GM18951 (cell line): Measurements from ENCODE around the gene KIFBP.
"Not testable (repeated sequence)": the region's sequence is repeated elsewhere in the genome, so short reads cannot be mapped to it uniquely, and the experiment has no call there.

Experiments
- POLR2A ChIP-seq: IDR thresholded peaks from 4 replicates; pipeline ENCODE4 v1.6.1; 2011; ENCODE audit warnings: mild to moderate bottlenecking; ENCODE audit not compliant: insufficient read length, insufficient read depth; ENCODE audit errors: extremely low read depth
- in situ Hi-C: fragments of 300-500 bp; cut with MboI; formaldehyde crosslinking; loops from one replicate; pipeline ENCODE4 v1.12.0; 2022; ENCODE audit warnings: low sequenced_read_pairs, mixed read lengths, inconsistent platforms; ENCODE audit not compliant: unreplicated experiment

KIFBP gene, protein sequence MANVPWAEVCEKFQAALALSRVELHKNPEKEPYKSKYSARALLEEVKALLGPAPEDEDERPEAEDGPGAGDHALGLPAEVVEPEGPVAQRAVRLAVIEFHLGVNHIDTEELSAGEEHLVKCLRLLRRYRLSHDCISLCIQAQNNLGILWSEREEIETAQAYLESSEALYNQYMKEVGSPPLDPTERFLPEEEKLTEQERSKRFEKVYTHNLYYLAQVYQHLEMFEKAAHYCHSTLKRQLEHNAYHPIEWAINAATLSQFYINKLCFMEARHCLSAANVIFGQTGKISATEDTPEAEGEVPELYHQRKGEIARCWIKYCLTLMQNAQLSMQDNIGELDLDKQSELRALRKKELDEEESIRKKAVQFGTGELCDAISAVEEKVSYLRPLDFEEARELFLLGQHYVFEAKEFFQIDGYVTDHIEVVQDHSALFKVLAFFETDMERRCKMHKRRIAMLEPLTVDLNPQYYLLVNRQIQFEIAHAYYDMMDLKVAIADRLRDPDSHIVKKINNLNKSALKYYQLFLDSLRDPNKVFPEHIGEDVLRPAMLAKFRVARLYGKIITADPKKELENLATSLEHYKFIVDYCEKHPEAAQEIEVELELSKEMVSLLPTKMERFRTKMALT

DNA sequence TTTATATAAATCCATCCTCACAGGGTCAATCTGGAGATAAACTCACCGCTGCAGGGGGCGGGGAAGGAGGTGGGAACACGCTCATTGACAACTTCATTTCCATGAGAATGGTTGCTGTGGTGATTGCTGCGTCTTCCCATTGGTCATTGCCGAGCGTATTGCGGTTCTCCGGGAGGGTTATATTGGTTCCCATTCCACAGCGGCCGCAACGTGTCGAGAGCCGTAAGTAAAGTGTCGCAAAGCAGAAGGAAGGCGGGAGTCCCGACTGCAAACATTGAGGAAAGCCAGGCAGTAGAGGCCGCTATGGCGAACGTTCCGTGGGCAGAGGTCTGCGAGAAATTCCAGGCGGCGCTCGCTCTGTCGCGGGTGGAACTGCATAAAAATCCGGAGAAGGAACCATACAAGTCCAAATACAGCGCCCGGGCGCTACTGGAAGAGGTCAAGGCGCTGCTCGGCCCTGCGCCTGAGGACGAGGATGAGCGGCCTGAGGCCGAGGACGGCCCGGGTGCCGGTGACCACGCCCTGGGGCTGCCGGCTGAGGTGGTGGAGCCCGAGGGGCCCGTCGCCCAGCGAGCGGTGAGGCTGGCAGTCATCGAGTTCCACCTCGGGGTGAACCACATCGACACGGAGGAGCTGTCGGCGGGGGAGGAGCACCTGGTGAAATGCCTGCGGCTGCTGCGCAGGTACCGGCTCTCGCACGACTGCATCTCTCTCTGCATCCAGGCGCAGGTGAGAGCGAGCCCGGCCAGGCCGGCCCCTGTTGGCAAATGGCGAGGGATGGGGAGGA is at the start of gene KIFBP:
Gene KIFBP (plus strand): TSS at position 274 of the 787 bp plus-strand sequence. CDS start 30 bp downstream, at position 304.
- in situ Hi-C loops, result loop anchor here (25.0 kb wide), 1 partner anchor 399 kb away; no protein-coding TSS in a partner anchor
- peak; percentile 76 for TF ChIP-seq POLR2A

DNA sequence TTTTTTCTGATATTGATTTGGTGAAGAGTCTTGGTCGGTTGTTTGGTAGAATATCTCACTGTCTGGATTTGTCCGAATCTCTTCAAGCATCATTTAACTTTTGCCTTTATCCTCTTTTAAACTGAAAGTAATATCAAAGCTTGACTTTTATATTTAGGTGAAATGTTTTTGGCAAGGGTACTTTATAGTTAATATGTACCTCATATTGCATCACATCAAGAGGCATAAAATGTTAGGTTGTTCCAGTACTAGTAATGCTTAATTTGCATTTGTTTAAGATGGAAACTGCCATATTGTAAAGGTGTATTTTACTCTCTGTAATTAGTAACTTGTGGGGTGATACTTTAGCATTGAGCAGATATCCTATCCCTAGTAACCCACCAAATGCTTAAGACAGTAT is 49.7 kb upstream of the KIFBP start:
- in situ Hi-C loops, result no loop called here
- no peak for TF ChIP-seq POLR2A

DNA sequence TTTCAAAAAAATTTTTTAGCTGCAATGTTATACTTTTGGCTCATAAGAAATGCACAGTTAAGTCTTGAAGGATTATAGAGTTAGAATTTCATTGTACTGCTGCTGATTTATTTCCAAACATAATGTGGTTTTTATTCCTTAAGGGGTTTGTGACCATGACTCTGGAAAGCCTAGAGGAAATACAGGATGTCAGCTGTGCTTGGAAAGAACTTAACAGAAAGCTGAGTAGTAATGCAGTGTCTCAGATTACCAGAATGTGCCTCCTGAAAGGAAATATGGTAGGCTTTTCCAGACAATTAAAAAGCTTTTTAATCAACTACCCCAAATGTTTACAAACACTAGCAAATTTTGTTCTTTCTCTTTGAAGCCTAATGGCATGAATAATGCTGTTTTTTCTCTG is 47.7 kb upstream of the KIFBP start:
- in situ Hi-C loops, result not testable (repeated sequence)

DNA sequence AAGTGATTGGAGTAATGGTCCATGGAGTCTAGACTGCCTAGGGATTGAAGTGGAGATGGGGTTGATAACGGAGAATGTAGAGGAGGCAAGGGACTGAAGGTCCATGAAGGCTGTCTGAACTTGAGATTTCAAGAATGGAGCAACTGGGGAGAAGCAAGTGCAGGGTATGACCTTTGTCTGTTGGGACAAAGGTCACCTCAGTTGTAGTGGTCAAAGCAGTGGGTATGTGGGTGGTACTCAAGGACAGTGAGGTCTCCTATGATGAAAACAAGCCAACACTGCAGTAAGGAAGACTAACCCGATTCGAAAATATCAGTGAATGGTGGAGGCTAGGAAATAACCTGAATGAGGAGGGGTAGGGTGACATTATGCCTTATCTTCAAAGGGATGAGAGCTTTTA is 38.0 kb upstream of the KIFBP start:
- TF ChIP-seq POLR2A, result no peak
- in situ Hi-C loops, result no loop called here

DNA sequence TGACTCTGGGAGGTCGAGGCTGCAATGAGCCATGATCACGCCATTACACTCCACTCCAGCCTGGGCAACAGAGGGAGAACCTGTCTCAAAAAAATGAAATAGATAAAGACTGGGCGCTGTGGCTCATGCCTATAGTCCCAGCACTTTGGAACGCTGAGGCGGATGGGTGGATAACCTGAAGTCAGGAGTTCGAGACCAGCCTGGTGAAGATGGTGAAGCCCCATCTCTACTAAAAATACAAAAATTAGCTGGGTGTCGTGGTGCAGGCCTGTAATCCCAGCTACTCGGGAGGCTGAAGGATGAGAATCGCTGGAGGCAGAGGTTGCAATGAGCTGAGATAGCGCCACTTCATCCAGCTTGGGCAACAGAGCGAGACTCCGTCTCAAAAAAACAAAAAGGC is 33.7 kb upstream of the KIFBP start:
- no peak for TF ChIP-seq POLR2A
- in situ Hi-C loops, result no loop called here

DNA sequence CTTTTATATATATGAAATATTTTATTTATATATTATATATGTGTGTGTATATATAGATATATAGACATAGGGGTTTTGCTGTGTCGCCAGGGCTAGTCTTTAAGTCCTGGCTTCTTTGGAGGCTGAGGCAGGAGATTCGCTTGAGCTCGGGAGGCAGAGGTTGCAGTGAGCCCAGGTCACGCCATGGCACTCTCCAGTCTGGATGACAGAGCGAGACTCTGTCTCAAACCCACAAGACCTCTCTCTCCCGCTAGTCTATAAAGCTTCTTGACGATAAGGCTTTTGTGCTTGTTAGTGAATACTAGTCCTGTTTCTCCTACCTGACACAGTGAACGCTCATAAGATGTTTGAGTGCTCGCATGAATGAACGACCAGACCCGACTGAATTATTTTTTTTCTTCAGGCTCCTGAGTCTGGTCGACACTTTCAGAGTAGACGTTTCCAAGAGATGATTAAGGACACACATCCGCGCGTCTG is 33.2 kb upstream of the KIFBP start:
- in situ Hi-C loops, result no loop called here
- TF ChIP-seq POLR2A, result no peak

DNA sequence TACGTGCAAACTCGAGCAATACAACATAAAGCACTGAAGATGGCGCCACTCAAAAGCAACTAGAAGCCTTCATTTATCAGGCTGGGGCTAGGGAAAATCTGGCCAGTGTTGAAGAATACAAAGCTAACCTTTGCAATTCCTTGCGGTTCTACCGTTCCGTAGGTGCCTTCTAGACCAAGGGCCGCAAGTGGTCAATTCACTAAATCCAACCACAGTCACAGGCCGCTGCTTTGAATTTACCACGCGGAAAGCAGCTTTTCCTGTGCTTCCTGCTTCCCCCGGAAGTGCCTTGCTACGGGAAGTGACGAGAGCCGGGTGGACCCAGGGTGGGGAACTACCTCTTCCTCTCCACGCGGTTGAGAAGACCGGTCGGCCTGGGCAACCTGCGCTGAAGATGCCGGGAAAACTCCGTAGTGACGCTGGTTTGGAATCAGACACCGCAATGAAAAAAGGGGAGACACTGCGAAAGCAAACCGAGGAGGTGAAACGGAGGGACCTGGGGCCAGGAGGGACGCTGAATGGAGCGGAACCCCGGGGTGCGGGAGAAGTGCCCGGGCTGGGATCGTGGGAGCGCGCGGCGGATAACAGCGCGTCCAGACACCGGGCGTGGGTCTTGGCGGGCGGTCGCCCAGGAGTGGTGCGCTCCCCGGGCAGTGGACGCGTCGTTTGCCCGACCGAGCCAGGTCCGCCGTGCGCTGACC is 32.6 kb upstream of the KIFBP start, which contains the start of gene DDX21:
Gene DDX21 (plus strand): TSS at position 339 of the 701 bp plus-strand sequence. CDS start 56 bp downstream, at position 395.
- TF ChIP-seq POLR2A, result peak; percentile 82
- in situ Hi-C loops, result no loop called here

DNA sequence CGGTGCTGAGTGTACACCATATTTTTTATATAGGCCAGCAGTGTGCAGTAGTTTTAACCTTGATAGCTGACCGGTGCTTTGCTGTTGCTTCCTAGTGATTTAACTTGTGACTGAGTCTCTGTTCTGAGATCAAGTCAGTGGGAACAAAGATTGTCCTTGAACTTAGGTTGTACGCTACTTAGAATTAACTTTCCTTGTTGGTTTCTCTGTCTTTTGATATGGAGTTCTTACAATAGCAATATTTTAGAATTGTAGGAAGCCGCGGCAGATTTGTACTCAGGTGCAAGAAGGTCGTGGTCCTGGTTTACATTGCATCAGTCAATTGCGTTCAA is 31.4 kb upstream of the KIFBP start:
- no peak for TF ChIP-seq POLR2A
- in situ Hi-C loops, result no loop called here

DNA sequence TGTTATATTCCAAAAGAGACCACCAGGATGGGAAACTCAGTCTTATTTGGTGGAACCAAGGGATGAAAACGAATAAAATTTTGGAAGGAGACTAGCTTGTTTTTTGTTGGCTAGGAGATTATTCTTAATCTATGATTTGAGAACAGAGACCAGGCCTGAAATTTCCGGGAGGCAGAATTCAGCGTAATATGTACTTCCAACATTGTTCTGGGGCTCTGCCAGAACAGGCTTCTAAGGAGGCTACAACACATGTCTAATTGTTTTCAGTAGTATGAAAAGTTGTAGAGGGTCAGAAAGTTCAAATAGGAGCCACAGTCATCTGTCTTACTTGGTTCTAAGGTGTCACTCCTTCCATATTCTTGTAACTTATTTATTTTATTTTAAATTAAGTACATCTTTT is 30.9 kb upstream of the KIFBP start:
- in situ Hi-C loops, result no loop called here
- no peak for TF ChIP-seq POLR2A

DNA sequence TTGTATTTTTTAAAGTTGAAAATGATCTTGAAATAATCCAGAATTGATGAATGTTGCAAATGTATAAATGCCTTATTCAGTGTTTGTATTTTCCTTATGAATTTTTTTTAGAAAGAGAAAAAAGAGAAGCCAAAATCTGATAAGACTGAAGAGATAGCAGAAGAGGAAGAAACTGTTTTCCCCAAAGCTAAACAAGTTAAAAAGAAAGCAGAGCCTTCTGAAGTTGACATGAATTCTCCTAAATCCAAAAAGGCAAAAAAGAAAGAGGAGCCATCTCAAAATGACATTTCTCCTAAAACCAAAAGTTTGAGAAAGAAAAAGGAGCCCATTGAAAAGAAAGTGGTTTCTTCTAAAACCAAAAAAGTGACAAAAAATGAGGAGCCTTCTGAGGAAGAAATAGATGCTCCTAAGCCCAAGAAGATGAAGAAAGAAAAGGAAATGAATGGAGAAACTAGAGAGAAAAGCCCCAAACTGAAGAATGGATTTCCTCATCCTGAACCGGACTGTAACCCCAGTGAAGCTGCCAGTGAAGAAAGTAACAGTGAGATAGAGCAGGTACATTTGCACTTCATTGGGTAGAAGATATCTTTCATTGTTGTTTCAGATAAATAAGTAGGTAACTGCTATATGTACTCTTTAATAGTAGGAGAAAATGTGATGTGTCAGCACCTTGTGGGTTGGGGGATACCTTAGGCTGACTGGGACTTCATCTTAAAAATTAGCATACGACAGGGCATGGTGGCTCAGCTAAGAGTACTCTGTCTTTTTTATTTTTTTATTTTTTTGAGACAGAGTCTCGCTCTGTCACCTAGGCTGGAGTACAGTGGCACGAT is 28.7 kb upstream of the KIFBP start:
- in situ Hi-C loops, result no loop called here
- no peak for TF ChIP-seq POLR2A

DNA sequence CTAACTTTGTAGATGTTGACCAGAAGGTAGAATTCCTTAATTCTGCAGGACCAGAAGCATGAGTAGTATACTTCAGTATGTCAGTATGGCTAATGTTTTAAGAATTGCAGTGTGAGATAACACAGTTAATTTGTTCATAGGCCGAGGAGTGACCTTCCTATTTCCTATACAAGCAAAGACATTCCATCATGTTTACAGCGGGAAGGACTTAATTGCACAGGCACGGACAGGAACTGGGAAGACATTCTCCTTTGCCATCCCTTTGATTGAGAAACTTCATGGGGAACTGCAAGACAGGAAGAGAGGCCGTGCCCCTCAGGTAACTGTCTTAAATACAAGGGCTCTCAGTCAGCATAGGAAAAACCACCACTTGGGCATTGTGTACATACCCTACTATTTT is 25.5 kb upstream of the KIFBP start:
- TF ChIP-seq POLR2A, result no peak
- in situ Hi-C loops, result no loop called here

DNA sequence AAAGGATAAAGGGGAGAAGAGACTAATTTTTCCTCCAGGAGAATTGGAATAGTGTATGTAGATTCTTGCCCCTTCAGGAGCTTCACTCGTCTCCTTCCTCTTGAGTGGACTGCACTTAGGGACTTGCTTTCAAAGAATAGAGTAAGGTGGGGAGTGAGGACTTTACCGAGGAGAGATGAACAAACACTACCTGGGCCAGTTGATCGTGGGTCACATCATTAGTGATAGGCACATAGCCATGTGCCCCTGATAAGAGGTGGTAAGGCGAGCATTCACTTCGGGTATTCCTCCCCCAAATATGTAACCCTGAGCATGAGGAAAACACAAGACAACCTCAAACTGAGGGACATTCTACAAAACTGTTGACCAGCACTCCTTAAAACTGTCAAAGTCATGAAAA is 14.6 kb upstream of the KIFBP start:
- TF ChIP-seq POLR2A, result no peak
- in situ Hi-C loops, result no loop called here

DNA sequence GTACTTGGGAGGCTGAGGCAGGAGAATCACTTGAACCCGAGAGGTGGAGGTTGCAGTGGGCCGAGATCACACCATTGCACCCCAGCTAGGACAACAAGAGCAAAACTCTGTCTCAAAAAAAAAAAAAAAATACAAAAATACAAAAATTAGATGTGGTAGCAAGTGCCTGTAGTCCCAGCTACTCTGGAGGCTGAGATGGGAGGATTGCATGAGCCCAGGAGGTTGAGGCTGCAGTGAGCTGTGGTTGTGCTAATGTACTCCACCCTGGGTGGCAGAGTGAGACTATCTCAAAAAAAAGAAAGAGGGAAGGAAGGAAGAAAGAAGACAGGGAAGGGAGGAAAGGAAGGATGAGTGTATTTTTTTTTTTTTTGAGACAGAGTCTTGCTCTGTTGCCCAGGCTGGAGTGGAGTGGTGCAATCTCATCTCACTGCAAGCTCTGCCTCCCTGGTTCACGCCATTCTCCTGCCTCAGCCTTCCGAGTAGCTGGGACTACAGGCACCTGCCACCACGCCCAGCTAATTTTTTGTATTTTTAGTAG is 12.6 kb upstream of the KIFBP start:
- in situ Hi-C loops, result loop anchor here (25.0 kb wide), 1 partner anchor 411 kb away; no protein-coding TSS in a partner anchor

DNA sequence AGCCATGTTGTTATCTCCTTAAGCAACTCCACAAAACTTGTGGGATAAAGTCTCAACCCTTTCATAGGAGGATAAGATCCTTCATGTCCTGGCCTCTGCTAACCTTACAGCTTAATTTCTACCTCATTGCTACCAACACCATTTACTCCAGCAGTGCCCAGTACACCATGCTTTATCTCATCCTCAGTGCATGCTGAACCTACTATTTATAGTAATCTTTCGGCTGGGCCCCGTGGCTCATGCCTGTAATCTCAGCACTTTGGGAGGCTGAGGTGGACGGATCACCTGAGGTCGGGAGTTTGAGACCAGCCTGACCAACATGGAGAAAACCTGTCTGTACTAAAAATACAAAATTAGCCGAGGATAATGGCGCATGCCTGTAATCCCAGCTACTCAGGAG is 8.9 kb upstream of the KIFBP start:
- in situ Hi-C loops, result loop anchor here (25.0 kb wide), 1 partner anchor 408 kb away; no protein-coding TSS in a partner anchor
